Measurements from ENCODE around the gene GNAQ. TPM values are rescaled to one million over a fixed set of nuclear protein-coding genes. Genes with fewer than 3 reads are reported as not detected.

GNAQ gene
- total and polyA plus RNA-seq, 2 donors (not counting 1 experiment from before 2014, with no cell fraction given) = 0.60 to 1.4 TPM

- intact Hi-C loops (cut with micrococcal nuclease) = no loop called here
- Mint-ChIP-seq H3K4me1 (peaks cover 16% of the 10 kb centered on the region), H3K27me3 (peaks cover 15% of the 10 kb centered on the region), H3K27ac (no peak overlapping the region), H3K4me3 (no peak overlapping the region), H3K9me3 (ENCODE audit: insufficient read depth) (no peaks in the 10 kb centered on the region)
- H3K9ac ChIP-seq (ENCODE audit: low read length) = no peak overlapping the region
- no peaks in the 10 kb centered on the region for H3K36me3 ChIP-seq (replicated peaks in 1 of 2; ENCODE audit: control extremely low read depth in 1 of 2, control insufficient read depth in 1 of 2, extremely low read depth in 1 of 2, insufficient read depth in 2 of 2, low read length in 1 of 2)
- H2AFZ ChIP-seq (ENCODE audit: insufficient read depth, low read depth, low read length, poor library complexity, severe bottlenecking) = no peak overlapping the region
- no peak overlapping the region for H3K4me2 ChIP-seq (replicated peaks; ENCODE audit: low read depth, low read length, poor library complexity, severe bottlenecking)
- H3K9me3 ChIP-seq (ENCODE audit: control extremely low read depth in 1 of 3, control insufficient read depth in 2 of 3, insufficient read depth in 1 of 3, low read length in 2 of 3) = no peaks in the 10 kb centered on the region
- peaks cover 0 to 3% (median 0%) of the 10 kb centered on the region in 4 experiments for H3K27me3 ChIP-seq (replicated peaks in 1 of 4; ENCODE audit: control extremely low read depth in 1 of 4, control insufficient read depth in 3 of 4, insufficient read depth in 4 of 4, low read length in 3 of 4)
- peaks cover 16 to 17% of the 10 kb centered on the region in 2 donors for H3K4me1 ChIP-seq (ENCODE audit: control insufficient read depth in 2 of 2, insufficient read depth in 2 of 2, low read length in 2 of 2)
- ATAC-seq (ENCODE audit: low read depth) (no peak), DNase-seq (no peak)
- peak overlapping the region in 1 of 5 experiments; percentile 50 for H3K4me3 ChIP-seq (ENCODE audit: control extremely low read depth in 1 of 5, extremely low read depth in 1 of 5, insufficient read depth in 1 of 5, low read depth in 2 of 5, low read length in 4 of 5)
- H3K27ac ChIP-seq (ENCODE audit: low read length in 2 of 2) = no peak overlapping the region
- H4K20me1 ChIP-seq (ENCODE audit: control insufficient read depth, insufficient read depth, low read length, poor library complexity, severe bottlenecking) = no peaks in the 10 kb centered on the region
- no peak for TF ChIP-seq CTCF (IDR thresholded peaks at IDR 0.05)
- TF ChIP-seq EZH2 (IDR thresholded peaks at IDR 0.05; ENCODE audit: borderline replicate concordance, insufficient read depth, low read depth, low read length, poor library complexity, severe bottlenecking) = no peak
- ChIA-PET POLR2A (no interaction called here), CTCF (no interaction called here)
- H3K79me2 ChIP-seq (ENCODE audit: control insufficient read depth, insufficient read depth, low read length) = no peaks in the 10 kb centered on the region
- 100% methylated on average over 2 of the region's 4 CpGs for WGBS (ENCODE audit: insufficient coverage)
Measured at GRCh38 chr9:77946296-77946695, 85.3 kb downstream of the GNAQ start.

GRCh38 chr9:77945798-77946197, 85.8 kb downstream of the GNAQ start:
- Histone ChIP-seq H3K79me2 (ENCODE audit: control insufficient read depth, insufficient read depth, low read length) (no peaks in the 10 kb centered on the region), H4K20me1 (ENCODE audit: control insufficient read depth, insufficient read depth, low read length, poor library complexity, severe bottlenecking) (no peaks in the 10 kb centered on the region), H3K9ac (ENCODE audit: low read length) (no peak overlapping the region), H3K4me1 (ENCODE audit: control insufficient read depth in 2 of 2, insufficient read depth in 2 of 2, low read length in 2 of 2) (peaks cover 16 to 17% of the 10 kb centered on the region in 2 donors), H3K27me3 (replicated peaks in 1 of 4; ENCODE audit: control extremely low read depth in 1 of 4, control insufficient read depth in 3 of 4, insufficient read depth in 4 of 4, low read length in 3 of 4) (peaks cover 0 to 3% (median 0%) of the 10 kb centered on the region in 4 experiments), H2AFZ (ENCODE audit: insufficient read depth, low read depth, low read length, poor library complexity, severe bottlenecking) (no peak overlapping the region), H3K27ac (ENCODE audit: low read length in 2 of 2) (no peak overlapping the region), H3K4me3 (ENCODE audit: control extremely low read depth in 1 of 5, extremely low read depth in 1 of 5, insufficient read depth in 1 of 5, low read depth in 2 of 5, low read length in 4 of 5) (peak overlapping the region in 1 of 5 experiments; percentile 50), H3K36me3 (replicated peaks in 1 of 2; ENCODE audit: control extremely low read depth in 1 of 2, control insufficient read depth in 1 of 2, extremely low read depth in 1 of 2, insufficient read depth in 2 of 2, low read length in 1 of 2) (no peaks in the 10 kb centered on the region), H3K4me2 (replicated peaks; ENCODE audit: low read depth, low read length, poor library complexity, severe bottlenecking) (no peak overlapping the region), H3K9me3 (ENCODE audit: control extremely low read depth in 1 of 3, control insufficient read depth in 2 of 3, insufficient read depth in 1 of 3, low read length in 2 of 3) (no peaks in the 10 kb centered on the region)
- DNase-seq = no peak
- TF ChIP-seq EZH2 (IDR thresholded peaks at IDR 0.05; ENCODE audit: borderline replicate concordance, insufficient read depth, low read depth, low read length, poor library complexity, severe bottlenecking) (no peak), CTCF (IDR thresholded peaks at IDR 0.05) (no peak)
- WGBS (ENCODE audit: insufficient coverage) = no CpG with 5 or more reads among the region's 5 CpGs
- Mint-ChIP-seq H3K27me3 (peaks cover 15% of the 10 kb centered on the region), H3K4me1 (peaks cover 16% of the 10 kb centered on the region), H3K4me3 (no peak overlapping the region), H3K27ac (no peak overlapping the region), H3K9me3 (ENCODE audit: insufficient read depth) (no peaks in the 10 kb centered on the region)
- intact Hi-C loops (cut with micrococcal nuclease) = no loop called here
- no peak for ATAC-seq (ENCODE audit: low read depth)
- CTCF ChIA-PET = no interaction called here
- POLR2A ChIA-PET = no interaction called here

Measured in B cell (primary cell).